Keratinocyte (primary cell): Measurements from ENCODE around the gene C8B. TPM values are rescaled to one million over a fixed set of nuclear protein-coding genes. Genes with fewer than 3 reads are reported as not detected.

Source experiments
- DNase-seq: peaks from one replicate; pipeline ENCODE4 v3.0.0-alpha.2; 2011; ENCODE audit warnings: low read depth, missing footprints, low spot score
- FAIRE-seq: peaks from 2 replicates; lab custom pipeline; 2011; peaks lifted over from hg19 to GRCh38; lab: Jason Lieb, UNC
- H2AFZ ChIP-seq: 2 replicates; pipeline ENCODE4 v1.6.0; 2012; ENCODE audit warnings: low read length, control low read depth, inconsistent platforms; ENCODE audit not compliant: control insufficient read depth
- H3K27ac ChIP-seq: 2 replicates; pipeline ENCODE4 v1.5.1; 2011; ENCODE audit warnings: low read length; ENCODE audit not compliant: control insufficient read depth, insufficient read depth
- H3K27me3 ChIP-seq: 3 replicates; pipeline ENCODE4 v1.6.0; 2011; ENCODE audit warnings: low read length; ENCODE audit not compliant: control insufficient read depth, insufficient read depth; ENCODE audit errors: extremely low read depth
- H3K36me3 ChIP-seq, 2 experiments: 2 replicates in 1 of 2; 3 replicates in 1 of 2; pipeline ENCODE4 v1.5.1; 2011; ENCODE audit warnings: low read length in 2 of 2, mild to moderate bottlenecking in 1 of 2; ENCODE audit not compliant: control insufficient read depth in 2 of 2, insufficient read depth in 2 of 2; ENCODE audit errors: extremely low read depth in 1 of 2
- H3K4me1 ChIP-seq: 3 replicates; pipeline ENCODE4 v1.5.1; 2011; ENCODE audit warnings: low read length; ENCODE audit not compliant: control insufficient read depth, insufficient read depth; ENCODE audit errors: extremely low read depth
- H3K4me2 ChIP-seq: 3 replicates; pipeline ENCODE4 v1.6.0; 2011; ENCODE audit warnings: low read depth, low read length; ENCODE audit not compliant: control insufficient read depth, insufficient read depth; ENCODE audit errors: extremely low read depth
- H3K4me3 ChIP-seq, 3 experiments: fragments of 200-600 bp in 1 of 3; sonication (generic) in 1 of 3; 2 replicates in 2 of 3; 3 replicates in 1 of 3; pipeline ENCODE4 v1.5.1; 2011 to 2016; ENCODE audit warnings: low read length in 3 of 3, mild to moderate bottlenecking in 3 of 3, control low read depth in 2 of 3, inconsistent platforms in 1 of 3, low read depth in 1 of 3, mixed read lengths in 1 of 3, mixed run types in 1 of 3, moderate library complexity in 1 of 3; ENCODE audit not compliant: control insufficient read depth in 2 of 3, insufficient read depth in 2 of 3; ENCODE audit errors: extremely low read depth in 1 of 3
- H3K79me2 ChIP-seq: 2 replicates; pipeline ENCODE4 v1.6.0; 2012; ENCODE audit warnings: low read length; ENCODE audit not compliant: control insufficient read depth, insufficient read depth
- H3K9ac ChIP-seq: 3 replicates; pipeline ENCODE4 v1.6.0; 2011; ENCODE audit warnings: low read length; ENCODE audit not compliant: control insufficient read depth, insufficient read depth; ENCODE audit errors: extremely low read depth
- H3K9me1 ChIP-seq: 3 replicates; pipeline ENCODE4 v1.6.0; 2011; ENCODE audit warnings: low read length; ENCODE audit not compliant: control insufficient read depth, insufficient read depth; ENCODE audit errors: extremely low read depth
- H3K9me3 ChIP-seq: 2 replicates; pipeline ENCODE4 v1.5.1; 2012; ENCODE audit warnings: low read depth, low read length; ENCODE audit not compliant: control insufficient read depth
- H4K20me1 ChIP-seq: 3 replicates; pipeline ENCODE4 v1.6.0; 2011; ENCODE audit warnings: low read length; ENCODE audit not compliant: control insufficient read depth, insufficient read depth; ENCODE audit errors: extremely low read depth
- EZH2 ChIP-seq: IDR thresholded peaks from one replicate; pipeline ENCODE4 v1.6.1; 2012; ENCODE audit warnings: inconsistent platforms, mild to moderate bottlenecking, low read length, moderate library complexity
- dilution Hi-C: fragments of 300-500 bp; cut with MboI; formaldehyde crosslinking; loops from one replicate; pipeline ENCODE4 v1.7.0; 2020; ENCODE audit warnings: low sequenced_read_pairs; ENCODE audit not compliant: extremely low pct_ligation_motif_present
- polyA plus RNA-seq, 5 experiments: library from polyadenylated mRNA; depleted of rRNA in 3 of 5; stranded (reverse) in 3 of 5; stranded (forward) in 1 of 5; unstranded in 1 of 5; fragments of >200 nt; gene quantifications; 1 replicate in 1 of 5; 2 replicates in 3 of 5; 3 replicates in 1 of 5; pipeline versions ENCODE4 v1.2.1 to v1.2.3, GENCODE V29; 2011 to 2012; ENCODE audit warnings: missing spikeins in 2 of 5, low read depth in 1 of 5, low replicate concordance in 1 of 5
- TF ChIP-seq, protein P1 (sequence below), 3 experiments: IDR thresholded peaks in 1 of 3; conservative IDR thresholded peaks in 1 of 3; optimal IDR thresholded peaks in 1 of 3; 2 replicates in 2 of 3; 3 replicates in 1 of 3; pipeline versions ENCODE3 to v1.5.1; 2011; ENCODE audit warnings: low read length in 3 of 3, mild to moderate bottlenecking in 3 of 3, moderate library complexity in 2 of 3, control low read depth in 1 of 3, inconsistent platforms in 1 of 3; ENCODE audit not compliant: insufficient read depth in 2 of 3; ENCODE audit errors: extremely low read depth in 1 of 3

The C8B gene
- polyA plus RNA-seq, 1 donor (not counting 4 experiments of a cell fraction or from before 2014, with no cell fraction given) = 0.04 TPM

DNA sequence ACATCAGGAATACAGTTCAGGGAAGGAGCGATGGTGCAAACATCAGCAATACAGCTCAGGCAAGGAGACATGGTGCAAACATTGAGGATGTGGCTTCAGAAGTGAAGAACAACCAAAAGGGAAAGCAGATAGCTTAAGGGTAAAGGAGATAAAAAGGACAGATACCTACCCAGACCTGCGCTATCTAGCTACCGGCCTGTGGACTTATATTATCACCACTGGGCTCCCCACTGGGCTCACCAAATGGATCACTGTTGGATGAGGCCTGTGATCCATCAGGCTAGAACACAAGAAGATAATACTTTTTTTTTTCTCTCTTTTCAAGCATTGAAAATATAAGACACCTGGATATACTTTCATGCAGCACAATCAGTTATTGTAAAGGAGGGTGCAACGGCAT, 44.7 kb upstream of the C8B start:
- H3K9me1 ChIP-seq = no peaks in the 10 kb centered on the region
- peaks cover 3% of the 10 kb centered on the region for H3K27me3 ChIP-seq
- H4K20me1 ChIP-seq = no peaks in the 10 kb centered on the region
- no peak overlapping the region for H3K4me3 ChIP-seq
- DNase-seq = no peak
- no peaks in the 10 kb centered on the region for H3K79me2 ChIP-seq
- dilution Hi-C loops = no loop called here
- no peak for FAIRE-seq
- no peak overlapping the region for H3K27ac ChIP-seq
- no peaks in the 10 kb centered on the region for H3K9me3 ChIP-seq
- no peak overlapping the region for H3K9ac ChIP-seq
- no peaks in the 10 kb centered on the region for H3K4me1 ChIP-seq
- TF ChIP-seq, protein P1, sequence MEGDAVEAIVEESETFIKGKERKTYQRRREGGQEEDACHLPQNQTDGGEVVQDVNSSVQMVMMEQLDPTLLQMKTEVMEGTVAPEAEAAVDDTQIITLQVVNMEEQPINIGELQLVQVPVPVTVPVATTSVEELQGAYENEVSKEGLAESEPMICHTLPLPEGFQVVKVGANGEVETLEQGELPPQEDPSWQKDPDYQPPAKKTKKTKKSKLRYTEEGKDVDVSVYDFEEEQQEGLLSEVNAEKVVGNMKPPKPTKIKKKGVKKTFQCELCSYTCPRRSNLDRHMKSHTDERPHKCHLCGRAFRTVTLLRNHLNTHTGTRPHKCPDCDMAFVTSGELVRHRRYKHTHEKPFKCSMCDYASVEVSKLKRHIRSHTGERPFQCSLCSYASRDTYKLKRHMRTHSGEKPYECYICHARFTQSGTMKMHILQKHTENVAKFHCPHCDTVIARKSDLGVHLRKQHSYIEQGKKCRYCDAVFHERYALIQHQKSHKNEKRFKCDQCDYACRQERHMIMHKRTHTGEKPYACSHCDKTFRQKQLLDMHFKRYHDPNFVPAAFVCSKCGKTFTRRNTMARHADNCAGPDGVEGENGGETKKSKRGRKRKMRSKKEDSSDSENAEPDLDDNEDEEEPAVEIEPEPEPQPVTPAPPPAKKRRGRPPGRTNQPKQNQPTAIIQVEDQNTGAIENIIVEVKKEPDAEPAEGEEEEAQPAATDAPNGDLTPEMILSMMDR (optimal IDR thresholded peaks at IDR 0.05 in 1 of 3, IDR thresholded peaks at IDR 0.05 in 1 of 3, conservative IDR thresholded peaks at IDR 0.05 in 1 of 3; ENCODE audit: extremely low read depth in 1 of 3, insufficient read depth in 2 of 3, low read length in 3 of 3) = no peak
- no peak for TF ChIP-seq EZH2
- no peak overlapping the region for H3K4me2 ChIP-seq
- H2AFZ ChIP-seq = no peak overlapping the region
- H3K36me3 ChIP-seq = no peaks in the 10 kb centered on the region

DNA sequence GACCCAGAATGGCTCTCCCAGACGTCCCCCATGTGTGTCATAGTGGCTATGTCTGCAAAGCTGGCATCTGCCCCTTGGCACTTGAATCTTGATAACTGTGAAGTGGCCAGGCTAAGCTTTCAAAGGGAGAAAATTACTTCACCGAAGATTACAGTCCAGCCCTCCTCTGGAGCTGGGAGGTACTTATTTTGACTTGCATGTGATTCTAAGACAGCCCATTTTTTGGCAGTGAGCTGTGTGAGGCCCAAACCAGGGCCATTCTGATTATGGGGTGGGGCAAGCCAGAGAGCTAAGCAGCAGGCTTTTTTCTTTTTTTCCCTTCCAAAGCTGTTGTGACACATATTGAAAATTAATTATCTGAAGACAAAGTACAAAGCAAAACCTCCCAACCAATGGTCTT, 42.1 kb upstream of the C8B start:
- dilution Hi-C loops = no loop called here
- H3K4me2 ChIP-seq = no peak overlapping the region
- FAIRE-seq = no peak
- H3K4me3 ChIP-seq = no peak overlapping the region
- no peak for DNase-seq
- H3K9ac ChIP-seq = no peak overlapping the region
- no peaks in the 10 kb centered on the region for H4K20me1 ChIP-seq
- TF ChIP-seq, protein P1 (optimal IDR thresholded peaks at IDR 0.05 in 1 of 3, IDR thresholded peaks at IDR 0.05 in 1 of 3, conservative IDR thresholded peaks at IDR 0.05 in 1 of 3; ENCODE audit: extremely low read depth in 1 of 3, insufficient read depth in 2 of 3, low read length in 3 of 3) = no peak
- no peak for TF ChIP-seq EZH2
- H2AFZ ChIP-seq = no peak overlapping the region
- peaks cover 3% of the 10 kb centered on the region for H3K27me3 ChIP-seq
- H3K27ac ChIP-seq = no peak overlapping the region
- no peaks in the 10 kb centered on the region for H3K4me1 ChIP-seq
- no peaks in the 10 kb centered on the region for H3K9me3 ChIP-seq
- no peaks in the 10 kb centered on the region for H3K79me2 ChIP-seq
- H3K9me1 ChIP-seq = no peaks in the 10 kb centered on the region
- no peaks in the 10 kb centered on the region for H3K36me3 ChIP-seq
